CD4-positive, alpha-beta T cell (primary cell): Measurements from ENCODE around the gene SYNGR1. TPM values are rescaled to one million over a fixed set of nuclear protein-coding genes. Genes with fewer than 3 reads are reported as not detected.
"Not testable (repeated sequence)": the region's sequence is repeated elsewhere in the genome, so short reads cannot be mapped to it uniquely, and the experiment has no call there.

Experiments
- ATAC-seq: fragments of 200-7000 bp; cut with Tn5 transposase; one replicate; pipeline ENCODE4 v1.10.0; 2022; ENCODE audit warnings: mild to moderate bottlenecking; ENCODE audit not compliant: poor library complexity
- CTCF ChIA-PET: fragments of 350-600 bp; sonication (Branson Sonifier 250); formaldehyde crosslinking; loops from one replicate; lab custom pipeline; 2021; ENCODE audit warnings: antibody characterized with exemption, inconsistent platforms; lab: Charles Lee
- POLR2A ChIA-PET: fragments of 350-600 bp; sonication (Branson Sonifier 250); formaldehyde crosslinking; loops from one replicate; lab custom pipeline; 2021; ENCODE audit warnings: antibody characterized with exemption, inconsistent platforms; lab: Charles Lee
- DNase-seq, 14 experiments: peaks; one replicate each; pipeline ENCODE4 v3.0.0-alpha.2; 2013 to 2020; ENCODE audit warnings: mixed read lengths in 2 of 14
- H3K27ac ChIP-seq, 2 donors: one replicate each; pipeline versions ENCODE4 v1.5.1 to v1.7.0; 2013; ENCODE audit warnings: low read length in 2 of 2, low read depth in 1 of 2, mild to moderate bottlenecking in 1 of 2
- H3K27me3 ChIP-seq, 2 experiments: 1 replicate in 1 of 2; 2 replicates in 1 of 2; pipeline versions ENCODE4 v1.6.1 to v1.7.0; 2013; ENCODE audit warnings: low read length in 2 of 2, control low read depth in 1 of 2, mild to moderate bottlenecking in 1 of 2, moderate library complexity in 1 of 2; ENCODE audit not compliant: insufficient read depth in 2 of 2, control insufficient read depth in 1 of 2
- H3K36me3 ChIP-seq: one replicate; pipeline ENCODE4 v1.6.1; 2013; ENCODE audit warnings: low read length, control low read depth; ENCODE audit not compliant: insufficient read depth
- H3K4me1 ChIP-seq: one replicate; pipeline ENCODE4 v1.6.1; 2013; ENCODE audit warnings: low read length, control low read depth; ENCODE audit not compliant: insufficient read depth
- H3K4me3 ChIP-seq: one replicate; pipeline ENCODE4 v1.5.1; 2013; ENCODE audit warnings: mild to moderate bottlenecking, low read length, moderate library complexity
- H3K9me3 ChIP-seq, 2 experiments: 1 replicate in 1 of 2; 2 replicates in 1 of 2; pipeline versions ENCODE4 v1.6.1 to v1.7.0; 2013; ENCODE audit warnings: low read length in 2 of 2, mild to moderate bottlenecking in 2 of 2, control low read depth in 1 of 2, moderate library complexity in 1 of 2; ENCODE audit not compliant: control insufficient read depth in 1 of 2, insufficient read depth in 1 of 2
- H3K27ac Mint-ChIP-seq: one replicate; pipeline ENCODE4 v1.8.0; 2020; ENCODE audit warnings: mixed read lengths
- H3K27me3 Mint-ChIP-seq: one replicate; pipeline ENCODE4 v1.8.0; 2021; ENCODE audit warnings: mixed read lengths
- H3K36me3 Mint-ChIP-seq: one replicate; pipeline ENCODE4 v1.8.0; 2021; ENCODE audit warnings: low read depth, mixed read lengths
- H3K4me1 Mint-ChIP-seq: one replicate; pipeline ENCODE4 v1.8.0; 2021; ENCODE audit warnings: low read depth, mixed read lengths
- H3K4me3 Mint-ChIP-seq: one replicate; pipeline ENCODE4 v1.8.0; 2020; ENCODE audit warnings: mild to moderate bottlenecking, mixed read lengths
- H3K9me3 Mint-ChIP-seq: one replicate; pipeline ENCODE4 v1.8.0; 2020; ENCODE audit warnings: mixed read lengths
- intact Hi-C, 2 experiments: fragments of 100-400 bp; cut with DNase I in 1 of 2; cut with micrococcal nuclease in 1 of 2; formaldehyde crosslinking; loops; one replicate each; pipeline versions ENCODE4 v1.15.1 to v1.9.0; 2023 to 2025; cut with DNase I, micrococcal nuclease
- total RNA-seq, 174 experiments: library from RNA in 2 of 174; stranded (reverse) in 2 of 174; gene quantifications; one replicate each; pipeline ENCODE4 v1.2.3 and lab custom pipeline; 2021 to 2026
- TF ChIP-seq, protein P1 (sequence below): fragments of 200-600 bp; IDR thresholded peaks from one replicate; pipeline ENCODE4 v1.8.0; 2022; ENCODE audit warnings: antibody characterized with exemption, mild to moderate bottlenecking

SYNGR1 gene
- total RNA-seq, 2 experiments from 2014 or later: 0.44 to 0.59 TPM

- Histone ChIP-seq H3K36me3 (no peaks in the 10 kb centered on the region), H3K4me1 (no peaks in the 10 kb centered on the region), H3K27ac (no peak overlapping the region), H3K4me3 (no peak overlapping the region), H3K27me3 (no peaks in the 10 kb centered on the region), H3K9me3 (no peaks in the 10 kb centered on the region)
- POLR2A ChIA-PET: no interaction called here
- Mint-ChIP-seq H3K27me3 (no peaks in the 10 kb centered on the region), H3K36me3 (no peaks in the 10 kb centered on the region), H3K4me3 (no peak overlapping the region), H3K27ac (no peak overlapping the region), H3K9me3 (no peaks in the 10 kb centered on the region), H3K4me1 (peaks cover 7% of the 10 kb centered on the region)
- intact Hi-C loops: no loop called here
- TF ChIP-seq, protein P1, sequence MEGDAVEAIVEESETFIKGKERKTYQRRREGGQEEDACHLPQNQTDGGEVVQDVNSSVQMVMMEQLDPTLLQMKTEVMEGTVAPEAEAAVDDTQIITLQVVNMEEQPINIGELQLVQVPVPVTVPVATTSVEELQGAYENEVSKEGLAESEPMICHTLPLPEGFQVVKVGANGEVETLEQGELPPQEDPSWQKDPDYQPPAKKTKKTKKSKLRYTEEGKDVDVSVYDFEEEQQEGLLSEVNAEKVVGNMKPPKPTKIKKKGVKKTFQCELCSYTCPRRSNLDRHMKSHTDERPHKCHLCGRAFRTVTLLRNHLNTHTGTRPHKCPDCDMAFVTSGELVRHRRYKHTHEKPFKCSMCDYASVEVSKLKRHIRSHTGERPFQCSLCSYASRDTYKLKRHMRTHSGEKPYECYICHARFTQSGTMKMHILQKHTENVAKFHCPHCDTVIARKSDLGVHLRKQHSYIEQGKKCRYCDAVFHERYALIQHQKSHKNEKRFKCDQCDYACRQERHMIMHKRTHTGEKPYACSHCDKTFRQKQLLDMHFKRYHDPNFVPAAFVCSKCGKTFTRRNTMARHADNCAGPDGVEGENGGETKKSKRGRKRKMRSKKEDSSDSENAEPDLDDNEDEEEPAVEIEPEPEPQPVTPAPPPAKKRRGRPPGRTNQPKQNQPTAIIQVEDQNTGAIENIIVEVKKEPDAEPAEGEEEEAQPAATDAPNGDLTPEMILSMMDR: no peak
- DNase-seq (no peak), ATAC-seq (no peak)
- CTCF ChIA-PET: no interaction called here
Observed at GRCh38 chr22:39336411-39336810, 13.4 kb upstream of the SYNGR1 start.

GRCh38 chr22:39339775-39340174 lies 10.0 kb upstream of the SYNGR1 start:
- H3K27me3 ChIP-seq, H3K36me3 Mint-ChIP-seq, H3K4me3 ChIP-seq, ATAC-seq, H3K36me3 ChIP-seq, H3K4me3 Mint-ChIP-seq, CTCF ChIA-PET, POLR2A ChIA-PET, H3K9me3 ChIP-seq, H3K27ac Mint-ChIP-seq, H3K27me3 Mint-ChIP-seq, H3K4me1 Mint-ChIP-seq, DNase-seq, H3K27ac ChIP-seq, H3K9me3 Mint-ChIP-seq, H3K4me1 ChIP-seq: not testable (repeated sequence)
- intact Hi-C loops: loop anchor here in 1 of 2 experiments (10.0 kb wide), 1 partner anchor 695 kb away; no protein-coding TSS in a partner anchor

DNA sequence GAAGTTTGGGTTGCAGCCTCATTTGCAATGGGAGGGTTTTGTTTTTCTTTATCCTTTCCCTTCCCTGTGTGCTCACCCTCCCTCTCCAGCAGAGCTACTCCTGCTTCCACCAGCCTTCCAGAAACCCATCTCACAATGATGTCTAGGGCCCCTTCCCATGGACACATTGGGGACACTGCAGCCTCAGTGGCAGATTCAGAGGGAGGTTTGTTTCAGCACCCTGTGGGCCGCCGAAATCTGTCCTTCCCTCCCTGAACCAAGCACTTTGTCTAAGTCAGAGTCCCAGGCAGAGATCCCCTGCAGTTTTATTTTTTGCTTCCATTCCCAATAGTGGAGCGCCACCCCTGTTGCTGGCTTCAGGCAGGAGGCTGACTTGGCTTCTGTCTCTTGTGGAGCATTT lies 8.6 kb upstream of the SYNGR1 start:
- peaks cover 0 to 4% of the 10 kb centered on the region in 2 experiments for H3K27me3 ChIP-seq
- POLR2A ChIA-PET: no interaction called here
- TF ChIP-seq, protein P1: no peak
- H3K9me3 ChIP-seq: no peaks in the 10 kb centered on the region
- Mint-ChIP-seq H3K27ac (no peak overlapping the region), H3K9me3 (no peaks in the 10 kb centered on the region), H3K4me3 (no peak overlapping the region), H3K4me1 (peaks cover 6% of the 10 kb centered on the region), H3K27me3 (peaks cover 4% of the 10 kb centered on the region), H3K36me3 (no peaks in the 10 kb centered on the region)
- no peak overlapping the region for H3K4me3 ChIP-seq
- no peak for DNase-seq
- peaks cover 6% of the 10 kb centered on the region for H3K4me1 ChIP-seq
- ATAC-seq: no peak
- CTCF ChIA-PET: no interaction called here
- H3K36me3 ChIP-seq: no peaks in the 10 kb centered on the region
- no peak overlapping the region for H3K27ac ChIP-seq
- intact Hi-C loops: loop anchor here in 1 of 2 experiments (10.0 kb wide), 1 partner anchor 694 kb away; no protein-coding TSS in a partner anchor
